ENCODE data around the gene ZNF827.

The ZNF827 gene

DNA sequence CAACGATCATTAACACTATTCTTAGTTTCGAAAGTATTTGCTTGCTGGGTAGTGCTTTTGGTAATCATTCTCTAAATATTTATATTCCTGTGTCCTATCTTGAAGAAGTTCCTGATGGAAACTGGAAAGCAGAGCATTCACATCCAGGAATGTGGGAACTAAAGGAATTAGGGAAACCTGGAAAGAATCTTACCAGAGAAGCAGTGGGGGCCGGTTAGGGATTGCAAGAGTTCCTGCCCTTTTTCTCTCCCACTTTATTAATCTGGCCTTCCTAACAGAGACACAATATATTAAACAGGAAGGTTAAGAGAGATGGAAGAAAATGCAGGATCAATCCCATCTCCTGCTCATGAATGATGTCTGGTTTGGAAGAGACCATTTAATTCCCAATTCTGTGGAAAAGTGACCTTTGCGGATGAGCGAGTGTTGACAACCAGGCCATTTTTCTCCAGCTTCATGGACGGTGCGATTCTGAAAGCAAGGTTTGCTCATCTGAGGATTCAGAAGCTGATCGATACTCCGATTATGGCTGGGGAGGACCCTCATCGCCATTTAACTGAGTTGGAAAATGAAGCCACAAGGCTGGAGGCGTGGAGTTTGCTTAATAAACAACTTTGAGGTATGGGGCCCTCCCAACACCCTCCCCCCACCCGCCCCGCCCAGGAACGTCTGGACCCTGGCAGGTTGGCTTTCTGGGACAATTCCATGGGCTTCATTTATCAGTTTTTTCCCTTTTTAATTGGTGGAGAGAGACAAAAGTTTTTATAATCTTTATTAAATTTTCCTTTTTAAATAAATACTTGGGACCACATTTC, 206.4 kb downstream of the ZNF827 start:
- H3K4me3 ChIP-seq (ENCODE audit: low read depth, low read length): peak overlapping the region; percentile 34
- H3K4me1 ChIP-seq (ENCODE audit: control insufficient read depth, insufficient read depth, low read length): no peaks in the 10 kb centered on the region
- no peak for TF ChIP-seq ZFP69B (tag by site-specific recombination; IDR thresholded peaks at IDR 0.05)
- no peak for TF ChIP-seq ZNF660 (tag by site-specific recombination; IDR thresholded peaks at IDR 0.05)
- no peak for TF ChIP-seq PRDM10 (tag by site-specific recombination; IDR thresholded peaks at IDR 0.05)
- TF ChIP-seq ZNF529 (tag by site-specific recombination; IDR thresholded peaks at IDR 0.05; ENCODE audit: insufficient replicate concordance): no peak
- TF ChIP-seq GFI1B (tag by site-specific recombination; IDR thresholded peaks at IDR 0.05): no peak
- TF ChIP-seq ZNF544 (tag by site-specific recombination; IDR thresholded peaks at IDR 0.05): no peak
- TF ChIP-seq PRDM6 (tag by site-specific recombination; IDR thresholded peaks at IDR 0.05): no peak
- TF ChIP-seq ZFHX2 (tag by site-specific recombination; conservative IDR thresholded peaks at IDR 0.05): no peak
- TF ChIP-seq, protein P1, sequence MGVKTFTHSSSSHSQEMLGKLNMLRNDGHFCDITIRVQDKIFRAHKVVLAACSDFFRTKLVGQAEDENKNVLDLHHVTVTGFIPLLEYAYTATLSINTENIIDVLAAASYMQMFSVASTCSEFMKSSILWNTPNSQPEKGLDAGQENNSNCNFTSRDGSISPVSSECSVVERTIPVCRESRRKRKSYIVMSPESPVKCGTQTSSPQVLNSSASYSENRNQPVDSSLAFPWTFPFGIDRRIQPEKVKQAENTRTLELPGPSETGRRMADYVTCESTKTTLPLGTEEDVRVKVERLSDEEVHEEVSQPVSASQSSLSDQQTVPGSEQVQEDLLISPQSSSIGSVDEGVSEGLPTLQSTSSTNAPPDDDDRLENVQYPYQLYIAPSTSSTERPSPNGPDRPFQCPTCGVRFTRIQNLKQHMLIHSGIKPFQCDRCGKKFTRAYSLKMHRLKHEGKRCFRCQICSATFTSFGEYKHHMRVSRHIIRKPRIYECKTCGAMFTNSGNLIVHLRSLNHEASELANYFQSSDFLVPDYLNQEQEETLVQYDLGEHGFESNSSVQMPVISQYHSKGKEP (tag by site-specific recombination; IDR thresholded peaks at IDR 0.05): no peak
- no peak for TF ChIP-seq ZNF211 (tag by site-specific recombination; IDR thresholded peaks at IDR 0.05; ENCODE audit: low read depth)
- no peak for TF ChIP-seq ZNF335 (tag by site-specific recombination; conservative IDR thresholded peaks at IDR 0.05)
- TF ChIP-seq, protein P2, sequence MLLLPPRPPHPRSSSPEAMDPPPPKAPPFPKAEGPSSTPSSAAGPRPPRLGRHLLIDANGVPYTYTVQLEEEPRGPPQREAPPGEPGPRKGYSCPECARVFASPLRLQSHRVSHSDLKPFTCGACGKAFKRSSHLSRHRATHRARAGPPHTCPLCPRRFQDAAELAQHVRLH (tag by site-specific recombination; IDR thresholded peaks at IDR 0.05): no peak
- TF ChIP-seq, protein P3, sequence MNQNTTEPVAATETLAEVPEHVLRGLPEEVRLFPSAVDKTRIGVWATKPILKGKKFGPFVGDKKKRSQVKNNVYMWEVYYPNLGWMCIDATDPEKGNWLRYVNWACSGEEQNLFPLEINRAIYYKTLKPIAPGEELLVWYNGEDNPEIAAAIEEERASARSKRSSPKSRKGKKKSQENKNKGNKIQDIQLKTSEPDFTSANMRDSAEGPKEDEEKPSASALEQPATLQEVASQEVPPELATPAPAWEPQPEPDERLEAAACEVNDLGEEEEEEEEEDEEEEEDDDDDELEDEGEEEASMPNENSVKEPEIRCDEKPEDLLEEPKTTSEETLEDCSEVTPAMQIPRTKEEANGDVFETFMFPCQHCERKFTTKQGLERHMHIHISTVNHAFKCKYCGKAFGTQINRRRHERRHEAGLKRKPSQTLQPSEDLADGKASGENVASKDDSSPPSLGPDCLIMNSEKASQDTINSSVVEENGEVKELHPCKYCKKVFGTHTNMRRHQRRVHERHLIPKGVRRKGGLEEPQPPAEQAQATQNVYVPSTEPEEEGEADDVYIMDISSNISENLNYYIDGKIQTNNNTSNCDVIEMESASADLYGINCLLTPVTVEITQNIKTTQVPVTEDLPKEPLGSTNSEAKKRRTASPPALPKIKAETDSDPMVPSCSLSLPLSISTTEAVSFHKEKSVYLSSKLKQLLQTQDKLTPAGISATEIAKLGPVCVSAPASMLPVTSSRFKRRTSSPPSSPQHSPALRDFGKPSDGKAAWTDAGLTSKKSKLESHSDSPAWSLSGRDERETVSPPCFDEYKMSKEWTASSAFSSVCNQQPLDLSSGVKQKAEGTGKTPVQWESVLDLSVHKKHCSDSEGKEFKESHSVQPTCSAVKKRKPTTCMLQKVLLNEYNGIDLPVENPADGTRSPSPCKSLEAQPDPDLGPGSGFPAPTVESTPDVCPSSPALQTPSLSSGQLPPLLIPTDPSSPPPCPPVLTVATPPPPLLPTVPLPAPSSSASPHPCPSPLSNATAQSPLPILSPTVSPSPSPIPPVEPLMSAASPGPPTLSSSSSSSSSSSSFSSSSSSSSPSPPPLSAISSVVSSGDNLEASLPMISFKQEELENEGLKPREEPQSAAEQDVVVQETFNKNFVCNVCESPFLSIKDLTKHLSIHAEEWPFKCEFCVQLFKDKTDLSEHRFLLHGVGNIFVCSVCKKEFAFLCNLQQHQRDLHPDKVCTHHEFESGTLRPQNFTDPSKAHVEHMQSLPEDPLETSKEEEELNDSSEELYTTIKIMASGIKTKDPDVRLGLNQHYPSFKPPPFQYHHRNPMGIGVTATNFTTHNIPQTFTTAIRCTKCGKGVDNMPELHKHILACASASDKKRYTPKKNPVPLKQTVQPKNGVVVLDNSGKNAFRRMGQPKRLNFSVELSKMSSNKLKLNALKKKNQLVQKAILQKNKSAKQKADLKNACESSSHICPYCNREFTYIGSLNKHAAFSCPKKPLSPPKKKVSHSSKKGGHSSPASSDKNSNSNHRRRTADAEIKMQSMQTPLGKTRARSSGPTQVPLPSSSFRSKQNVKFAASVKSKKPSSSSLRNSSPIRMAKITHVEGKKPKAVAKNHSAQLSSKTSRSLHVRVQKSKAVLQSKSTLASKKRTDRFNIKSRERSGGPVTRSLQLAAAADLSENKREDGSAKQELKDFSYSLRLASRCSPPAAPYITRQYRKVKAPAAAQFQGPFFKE (tag by site-specific recombination; IDR thresholded peaks at IDR 0.05; ENCODE audit: borderline replicate concordance): no peak
- TF ChIP-seq INSM2 (tag by site-specific recombination; IDR thresholded peaks at IDR 0.05): no peak
- TF ChIP-seq ZNF292 (tag by site-specific recombination; IDR thresholded peaks at IDR 0.05; ENCODE audit: borderline replicate concordance, low read depth): no peak
- ChIA-PET CTCF (interaction anchor here (0.9 kb wide), 1 partner anchor 51 kb away, joined by 3 read pairs; no protein-coding TSS in a partner anchor), POLR2A (interaction anchor here (1.0 kb wide), 1 partner anchor 147 kb away, joined by 3 read pairs; no protein-coding TSS in a partner anchor)
- no peaks in the 10 kb centered on the region for H3K36me3 ChIP-seq (ENCODE audit: control insufficient read depth in 2 of 2, insufficient read depth in 1 of 2, low read length in 2 of 2)
- no peaks in the 10 kb centered on the region for H3K9me3 ChIP-seq (ENCODE audit: control insufficient read depth, insufficient read depth, low read depth, low read length)
- H3K27ac ChIP-seq (ENCODE audit: extremely low read depth, low read depth, low read length): no peak overlapping the region

All from HEK293 (cell line).